Neural progenitor cell (in vitro differentiated cells): ENCODE results near the gene NPSR1. TPM values are rescaled to one million over a fixed set of nuclear protein-coding genes. Genes with fewer than 3 reads are reported as not detected.

ENCODE experiments used
- DNase-seq: peaks from one replicate; pipeline ENCODE4 v3.0.0-alpha.2; 2016; ENCODE audit warnings: low spot score
- H2AFZ ChIP-seq: fragments of 200-600 bp; sonication (generic); replicated peaks from 2 replicates; pipeline ENCODE4 v1.6.1; 2016; ENCODE audit warnings: antibody characterized with exemption
- H3F3A ChIP-seq: fragments of 200-600 bp; sonication (generic); 2 replicates; pipeline ENCODE4 v1.6.1; 2016; ENCODE audit warnings: antibody characterized with exemption, low read depth
- H3K27ac ChIP-seq: fragments of 200-600 bp; sonication (generic); 2 replicates; pipeline ENCODE4 v1.5.1; 2016; ENCODE audit warnings: mild to moderate bottlenecking
- H3K27me3 ChIP-seq: fragments of 200-600 bp; sonication (generic); 2 replicates; pipeline ENCODE4 v1.6.1; 2016; ENCODE audit warnings: mild to moderate bottlenecking, moderate library complexity
- H3K36me3 ChIP-seq: fragments of 200-600 bp; sonication (generic); 2 replicates; pipeline ENCODE4 v1.5.1; 2016
- H3K4me1 ChIP-seq: fragments of 200-600 bp; sonication (generic); 2 replicates; pipeline ENCODE4 v1.6.1; 2016; ENCODE audit warnings: mixed run types
- H3K4me2 ChIP-seq: fragments of 200-600 bp; sonication (generic); 2 replicates; pipeline ENCODE4 v1.6.1; 2016
- H3K4me3 ChIP-seq: fragments of 200-600 bp; sonication (generic); 2 replicates; pipeline ENCODE4 v1.5.1; 2016
- H3K79me2 ChIP-seq: fragments of 200-600 bp; sonication (generic); 2 replicates; pipeline ENCODE4 v1.6.1; 2016; ENCODE audit warnings: low read depth
- H3K9ac ChIP-seq: fragments of 200-600 bp; sonication (generic); 2 replicates; pipeline ENCODE4 v1.6.1; 2016
- H3K9me3 ChIP-seq: fragments of 200-600 bp; sonication (generic); 2 replicates; pipeline ENCODE4 v1.5.1; 2016; ENCODE audit warnings: low read depth
- H4K20me1 ChIP-seq: fragments of 200-600 bp; sonication (generic); 2 replicates; pipeline ENCODE4 v1.6.1; 2016; ENCODE audit warnings: low read depth
- H3K27ac Mint-ChIP-seq: 3 replicates; pipeline ENCODE4 v1.8.0; 2021; ENCODE audit warnings: mixed read lengths
- H3K27me3 Mint-ChIP-seq: 2 replicates; pipeline ENCODE4 v1.8.0; 2022; ENCODE audit warnings: low read depth, mild to moderate bottlenecking, inconsistent platforms, moderate library complexity, mixed read lengths; ENCODE audit not compliant: insufficient read depth
- H3K36me3 Mint-ChIP-seq: 3 replicates; pipeline ENCODE4 v1.8.0; 2021; ENCODE audit warnings: mixed read lengths
- H3K4me1 Mint-ChIP-seq: 3 replicates; pipeline ENCODE4 v1.8.0; 2021; ENCODE audit warnings: mixed read lengths
- H3K4me3 Mint-ChIP-seq: 3 replicates; pipeline ENCODE4 v1.8.0; 2021; ENCODE audit warnings: mild to moderate bottlenecking, moderate library complexity, mixed read lengths
- H3K9me3 Mint-ChIP-seq: 3 replicates; pipeline ENCODE4 v1.8.0; 2020; ENCODE audit warnings: mixed read lengths
- EZH2 ChIP-seq: fragments of 200-600 bp; sonication (generic); IDR thresholded peaks from 2 replicates; pipeline ENCODE4 v1.6.1; 2017; ENCODE audit warnings: antibody characterized with exemption, mild to moderate bottlenecking, moderate library complexity
- EZH2phosphoT487 ChIP-seq: fragments of 200-600 bp; sonication (generic); IDR thresholded peaks from 2 replicates; pipeline ENCODE4 v1.6.1; 2017; ENCODE audit warnings: antibody characterized with exemption
- total RNA-seq: library from RNA; depleted of rRNA; stranded (reverse); fragments of >200 nt; gene quantifications from 2 replicates; pipeline ENCODE4 v1.2.3, GENCODE V29; 2015; ENCODE audit warnings: low replicate concordance
- TF ChIP-seq, protein P1 (sequence below): fragments of 200-600 bp; sonication (generic); IDR thresholded peaks from 2 replicates; pipeline ENCODE4 v1.5.1; 2017; ENCODE audit warnings: antibody characterized with exemption, mild to moderate bottlenecking

Gene NPSR1
- total RNA-seq, 1 donor from 2014 or later: not detected

DNA sequence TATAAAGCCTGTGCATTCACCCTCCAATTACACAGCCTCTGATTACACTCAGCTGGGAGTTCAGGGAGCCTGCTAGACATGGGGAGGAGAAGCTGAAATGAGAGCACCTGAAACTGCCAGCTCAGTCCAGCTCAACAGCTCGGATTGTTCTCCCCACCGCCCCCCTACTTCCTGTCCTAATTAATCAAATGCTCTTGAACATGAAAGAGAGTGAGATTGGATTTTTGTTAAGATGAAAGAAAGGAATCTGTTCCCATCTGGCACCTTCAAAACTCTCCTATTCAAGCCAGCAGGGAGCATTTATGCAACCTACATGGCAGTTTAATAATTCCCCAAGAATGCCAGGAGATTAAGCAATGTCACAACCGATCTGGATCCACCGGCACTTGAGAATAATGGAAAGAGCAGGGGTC, 98.0 kb downstream of the NPSR1 start:
- Mint-ChIP-seq H3K27ac (no peak overlapping the region), H3K4me1 (peaks cover 18% of the 10 kb centered on the region), H3K9me3 (no peaks in the 10 kb centered on the region), H3K36me3 (no peaks in the 10 kb centered on the region), H3K27me3 (peaks cover under 1% of the 10 kb centered on the region), H3K4me3 (no peak overlapping the region)
- no peak for TF ChIP-seq EZH2phosphoT487
- TF ChIP-seq EZH2: no peak
- TF ChIP-seq, protein P1, sequence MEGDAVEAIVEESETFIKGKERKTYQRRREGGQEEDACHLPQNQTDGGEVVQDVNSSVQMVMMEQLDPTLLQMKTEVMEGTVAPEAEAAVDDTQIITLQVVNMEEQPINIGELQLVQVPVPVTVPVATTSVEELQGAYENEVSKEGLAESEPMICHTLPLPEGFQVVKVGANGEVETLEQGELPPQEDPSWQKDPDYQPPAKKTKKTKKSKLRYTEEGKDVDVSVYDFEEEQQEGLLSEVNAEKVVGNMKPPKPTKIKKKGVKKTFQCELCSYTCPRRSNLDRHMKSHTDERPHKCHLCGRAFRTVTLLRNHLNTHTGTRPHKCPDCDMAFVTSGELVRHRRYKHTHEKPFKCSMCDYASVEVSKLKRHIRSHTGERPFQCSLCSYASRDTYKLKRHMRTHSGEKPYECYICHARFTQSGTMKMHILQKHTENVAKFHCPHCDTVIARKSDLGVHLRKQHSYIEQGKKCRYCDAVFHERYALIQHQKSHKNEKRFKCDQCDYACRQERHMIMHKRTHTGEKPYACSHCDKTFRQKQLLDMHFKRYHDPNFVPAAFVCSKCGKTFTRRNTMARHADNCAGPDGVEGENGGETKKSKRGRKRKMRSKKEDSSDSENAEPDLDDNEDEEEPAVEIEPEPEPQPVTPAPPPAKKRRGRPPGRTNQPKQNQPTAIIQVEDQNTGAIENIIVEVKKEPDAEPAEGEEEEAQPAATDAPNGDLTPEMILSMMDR: no peak
- H3K9ac ChIP-seq: no peak overlapping the region
- no peak overlapping the region for H3K4me2 ChIP-seq
- no peak for DNase-seq
- H3K27ac ChIP-seq: no peak overlapping the region
- no peaks in the 10 kb centered on the region for H3K9me3 ChIP-seq
- H3K27me3 ChIP-seq: no peaks in the 10 kb centered on the region
- no peaks in the 10 kb centered on the region for H3K4me1 ChIP-seq
- no peaks in the 10 kb centered on the region for H3K36me3 ChIP-seq
- H2AFZ ChIP-seq: no peak overlapping the region
- no peaks in the 10 kb centered on the region for H4K20me1 ChIP-seq
- no peak overlapping the region for H3K4me3 ChIP-seq
- no peaks in the 10 kb centered on the region for H3K79me2 ChIP-seq
- no peaks in the 10 kb centered on the region for H3F3A ChIP-seq

DNA sequence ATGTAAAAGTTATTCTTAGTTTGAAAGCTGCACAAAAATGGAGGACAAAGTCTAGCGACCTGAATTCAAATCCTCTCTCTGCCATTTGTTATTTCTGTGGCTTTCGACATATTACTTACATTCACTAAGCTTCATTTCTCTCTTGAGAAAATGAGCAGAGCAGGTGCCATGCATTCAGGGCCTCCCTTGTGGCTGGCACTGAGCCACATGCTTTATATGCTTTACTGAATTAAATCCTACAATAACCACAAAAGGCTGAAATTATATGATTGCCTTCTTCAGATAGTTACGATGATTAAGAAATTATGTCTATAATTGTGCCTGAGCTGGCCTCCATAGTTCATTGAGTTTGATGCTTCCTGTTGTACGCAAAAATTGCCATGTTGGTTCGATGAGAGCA, 98.7 kb downstream of the NPSR1 start:
- H3K4me3 Mint-ChIP-seq: no peak overlapping the region
- TF ChIP-seq EZH2phosphoT487 (no peak), EZH2 (no peak)
- TF ChIP-seq, protein P1: no peak
- H3K4me1 Mint-ChIP-seq: peaks cover 18% of the 10 kb centered on the region
- H4K20me1 ChIP-seq: no peaks in the 10 kb centered on the region
- H3K9ac ChIP-seq: no peak overlapping the region
- no peaks in the 10 kb centered on the region for H3K36me3 Mint-ChIP-seq
- H3K4me2 ChIP-seq: no peak overlapping the region
- H2AFZ ChIP-seq: no peak overlapping the region
- H3K9me3 Mint-ChIP-seq: no peaks in the 10 kb centered on the region
- H3K4me3 ChIP-seq: no peak overlapping the region
- H3K27ac Mint-ChIP-seq: no peak overlapping the region
- H3K79me2 ChIP-seq: no peaks in the 10 kb centered on the region
- DNase-seq: no peak
- no peaks in the 10 kb centered on the region for H3K27me3 Mint-ChIP-seq
- H3K36me3 ChIP-seq: no peaks in the 10 kb centered on the region
- no peaks in the 10 kb centered on the region for H3F3A ChIP-seq
- H3K27me3 ChIP-seq: no peaks in the 10 kb centered on the region
- no peaks in the 10 kb centered on the region for H3K4me1 ChIP-seq
- no peaks in the 10 kb centered on the region for H3K9me3 ChIP-seq
- H3K27ac ChIP-seq: no peak overlapping the region

DNA sequence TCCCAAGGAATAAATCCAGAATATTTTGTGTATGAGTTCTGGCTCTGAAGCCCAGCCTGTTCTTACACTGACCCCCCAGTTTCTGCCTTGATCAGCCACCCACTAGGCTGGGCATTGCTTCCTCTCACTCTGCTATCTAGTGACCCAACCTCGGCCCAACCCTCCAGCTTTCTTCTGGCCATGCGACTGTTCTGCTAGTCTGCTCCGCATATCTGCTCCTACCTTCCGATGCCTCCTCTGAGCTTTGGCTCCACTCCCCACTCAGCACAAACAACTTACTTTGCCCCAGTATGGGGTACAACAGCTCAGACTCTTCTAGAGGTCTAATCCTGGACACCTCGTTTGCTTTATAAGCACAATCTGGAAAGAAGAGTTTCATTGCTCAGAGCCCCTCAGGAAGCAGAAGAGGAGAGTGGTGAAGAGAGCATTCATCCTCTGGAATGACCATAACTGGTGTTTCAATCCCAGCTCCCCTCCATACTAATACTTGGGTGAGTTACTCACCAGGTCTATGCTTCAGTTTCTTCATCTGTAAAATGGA, 99.6 kb downstream of the NPSR1 start:
- H3K9ac ChIP-seq: no peak overlapping the region
- H3K4me2 ChIP-seq: no peak overlapping the region
- H3F3A ChIP-seq: no peaks in the 10 kb centered on the region
- no peaks in the 10 kb centered on the region for H3K79me2 ChIP-seq
- no peaks in the 10 kb centered on the region for H3K36me3 ChIP-seq
- H3K4me1 Mint-ChIP-seq: peaks cover 18% of the 10 kb centered on the region
- no peaks in the 10 kb centered on the region for H3K9me3 Mint-ChIP-seq
- no peak overlapping the region for H3K27ac ChIP-seq
- H3K4me3 Mint-ChIP-seq: no peak overlapping the region
- H3K4me1 ChIP-seq: no peaks in the 10 kb centered on the region
- TF ChIP-seq EZH2phosphoT487 (no peak), EZH2 (no peak)
- TF ChIP-seq, protein P1: no peak
- H3K36me3 Mint-ChIP-seq: no peaks in the 10 kb centered on the region
- no peak overlapping the region for H3K27ac Mint-ChIP-seq
- H3K27me3 ChIP-seq: no peaks in the 10 kb centered on the region
- no peak for DNase-seq
- no peaks in the 10 kb centered on the region for H3K9me3 ChIP-seq
- no peaks in the 10 kb centered on the region for H4K20me1 ChIP-seq
- no peak overlapping the region for H2AFZ ChIP-seq
- H3K4me3 ChIP-seq: no peak overlapping the region
- no peaks in the 10 kb centered on the region for H3K27me3 Mint-ChIP-seq
